Memory B cell (primary cell): ENCODE results near the gene SLC6A8.
"Not testable (repeated sequence)": the region's sequence is repeated elsewhere in the genome, so short reads cannot be mapped to it uniquely, and the experiment has no call there.

Experiments
- ATAC-seq: fragments of 150-1000 bp; cut with Tn5 transposase; 2 replicates; pipeline ENCODE4 v1.10.0; 2021; ENCODE audit warnings: low read depth, mild to moderate bottlenecking, moderate library complexity
- DNase-seq, 2 donors: peaks; one replicate each; pipeline ENCODE4 v3.0.0; 2022; ENCODE audit warnings: low spot score in 2 of 2
- H3K27ac Mint-ChIP-seq: one replicate; pipeline ENCODE4 v1.8.0; 2022; ENCODE audit warnings: mild to moderate bottlenecking, moderate library complexity, mixed read lengths
- H3K27me3 Mint-ChIP-seq: one replicate; pipeline ENCODE4 v1.8.0; 2022; ENCODE audit warnings: mixed read lengths
- H3K36me3 Mint-ChIP-seq: one replicate; pipeline ENCODE4 v1.8.0; 2022; ENCODE audit warnings: mild to moderate bottlenecking, mixed read lengths
- H3K4me1 Mint-ChIP-seq: one replicate; pipeline ENCODE4 v1.8.0; 2022; ENCODE audit warnings: mixed read lengths
- H3K4me3 Mint-ChIP-seq: one replicate; pipeline ENCODE4 v1.8.0; 2022; ENCODE audit warnings: mild to moderate bottlenecking, moderate library complexity, mixed read lengths
- H3K9me3 Mint-ChIP-seq: one replicate; pipeline ENCODE4 v1.8.0; 2022; ENCODE audit warnings: mixed read lengths

SLC6A8 gene

GRCh38 chrX:153741446-153741845 is 53.7 kb downstream of the SLC6A8 start:
- Mint-ChIP-seq H3K27me3 (no peaks in the 10 kb centered on the region), H3K36me3 (peaks cover 4% of the 10 kb centered on the region), H3K4me1 (peaks cover 11% of the 10 kb centered on the region), H3K27ac (no peak overlapping the region), H3K4me3 (no peak overlapping the region), H3K9me3 (no peaks in the 10 kb centered on the region)
- DNase-seq (no peak), ATAC-seq (no peak)

GRCh38 chrX:153742111-153742510 is 54.4 kb downstream of the SLC6A8 start:
- not testable (repeated sequence) for H3K36me3 Mint-ChIP-seq, H3K9me3 Mint-ChIP-seq, H3K4me3 Mint-ChIP-seq, DNase-seq, ATAC-seq, H3K27ac Mint-ChIP-seq, H3K27me3 Mint-ChIP-seq
- H3K4me1 Mint-ChIP-seq, result peaks cover 11% of the 10 kb centered on the region

GRCh38 chrX:153742796-153743467 is 55.2 kb downstream of the SLC6A8 start:
- ATAC-seq, H3K27ac Mint-ChIP-seq, H3K4me3 Mint-ChIP-seq, H3K9me3 Mint-ChIP-seq, H3K27me3 Mint-ChIP-seq, DNase-seq, H3K36me3 Mint-ChIP-seq: not testable (repeated sequence)
- peaks cover 11% of the 10 kb centered on the region for H3K4me1 Mint-ChIP-seq

- H3K27me3 Mint-ChIP-seq, ATAC-seq, H3K4me3 Mint-ChIP-seq, H3K27ac Mint-ChIP-seq, DNase-seq, H3K9me3 Mint-ChIP-seq, H3K36me3 Mint-ChIP-seq: not testable (repeated sequence)
- H3K4me1 Mint-ChIP-seq, result peaks cover 11% of the 10 kb centered on the region
Observed at GRCh38 chrX:153743468-153744209, 55.9 kb downstream of the SLC6A8 start.

GRCh38 chrX:153744210-153745066 is 56.7 kb downstream of the SLC6A8 start:
- no peaks in the 10 kb centered on the region for H3K36me3 Mint-ChIP-seq
- no peak for DNase-seq

GRCh38 chrX:153745067-153745433 is 57.3 kb downstream of the SLC6A8 start:
- ATAC-seq, H3K9me3 Mint-ChIP-seq, H3K36me3 Mint-ChIP-seq, H3K27ac Mint-ChIP-seq, H3K27me3 Mint-ChIP-seq, DNase-seq: not testable (repeated sequence)
- peaks cover 17% of the 10 kb centered on the region for H3K4me1 Mint-ChIP-seq
- H3K4me3 Mint-ChIP-seq, result peak overlapping the region; percentile 46

More at GRCh38 chrX:153744210-153745066, 56.7 kb downstream of the SLC6A8 start:
- no peak for ATAC-seq
- Mint-ChIP-seq H3K4me1 (peaks cover 11% of the 10 kb centered on the region), H3K9me3 (no peaks in the 10 kb centered on the region), H3K27me3 (no peaks in the 10 kb centered on the region), H3K4me3 (peak overlapping the region; percentile 46), H3K27ac (no peak overlapping the region)
